ENCODE results near the gene HDAC4. TPM values are rescaled to one million over a fixed set of nuclear protein-coding genes. Genes with fewer than 3 reads are reported as not detected.

HDAC4 gene
- total RNA-seq, 4 donors from 2014 or later: 51.4 to 107 (median 70.8) TPM

DNA sequence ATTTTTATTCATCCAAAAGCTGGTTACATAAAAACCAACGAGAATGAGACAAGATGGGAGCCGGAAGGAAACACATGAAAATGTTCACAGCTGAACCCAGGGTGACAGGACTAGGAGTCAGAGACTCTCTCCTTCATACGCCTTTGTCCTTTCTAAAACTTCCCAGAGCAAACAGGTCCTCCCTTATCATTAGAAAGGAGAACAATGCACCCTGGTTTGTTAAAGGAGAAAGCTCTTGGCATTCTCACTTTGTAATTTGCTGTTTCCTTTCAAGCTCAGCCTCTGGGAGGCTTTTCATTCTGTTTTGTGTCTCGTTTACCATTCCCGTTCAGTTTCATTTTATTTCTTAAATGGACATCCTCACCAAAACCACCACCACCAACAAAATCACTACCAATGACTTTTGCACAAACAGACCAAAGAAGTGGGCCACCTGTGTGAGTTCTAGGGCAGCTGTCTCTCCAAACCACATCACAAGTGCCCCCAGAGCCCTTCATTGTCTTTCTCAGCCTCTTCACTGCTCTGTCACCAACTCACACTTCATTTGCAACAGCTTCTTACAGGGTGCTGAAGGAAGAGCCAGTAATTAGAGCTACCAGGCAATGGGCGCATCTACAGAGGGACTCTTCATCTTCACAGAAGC is 105.3 kb downstream of the HDAC4 start:
- H3K4me1 ChIP-seq: peaks cover 27% of the 10 kb centered on the region
- no peaks in the 10 kb centered on the region for H3K36me3 ChIP-seq
- H3K27ac ChIP-seq: peak overlapping the region; percentile 0
- no peaks in the 10 kb centered on the region for H3K9me3 ChIP-seq
- TF ChIP-seq POLR2AphosphoS5 (IDR thresholded peaks at IDR 0.05) (no peak), CTCF (IDR thresholded peaks at IDR 0.05) (no peak), POLR2A (IDR thresholded peaks at IDR 0.05) (no peak), EP300 (IDR thresholded peaks at IDR 0.05) (no peak)
- H3K27me3 ChIP-seq: no peaks in the 10 kb centered on the region
- no peak overlapping the region for H3K4me3 ChIP-seq
- no peak for DNase-seq (ENCODE audit: low spot score in 2 of 2)
- WGBS: 66% methylated on average over 6 of the region's 6 CpGs

DNA sequence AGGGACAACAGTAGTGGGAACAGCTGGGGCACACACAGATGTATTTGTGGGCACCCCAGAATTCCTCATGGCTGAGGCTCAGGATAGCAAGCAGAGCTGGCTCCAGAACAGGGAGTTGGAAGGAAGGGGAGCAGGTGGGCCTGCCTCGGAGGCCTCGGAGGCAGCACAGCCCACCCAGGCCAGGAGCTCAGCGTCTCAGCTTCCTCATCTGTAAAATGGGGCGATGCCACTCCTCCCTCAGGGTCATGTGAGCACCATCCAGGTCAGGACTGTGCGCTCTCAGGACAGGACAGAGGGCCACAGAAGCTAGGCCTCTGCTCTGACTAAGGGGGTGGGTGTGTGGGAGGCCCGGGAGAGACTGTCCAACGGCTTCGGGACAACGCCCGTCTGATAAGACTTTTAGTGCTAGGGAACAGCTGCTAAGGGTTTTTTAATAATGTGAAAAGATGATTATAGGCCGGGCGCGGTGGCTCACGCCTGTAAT is 106.2 kb downstream of the HDAC4 start:
- no peak overlapping the region for H3K4me3 ChIP-seq
- H3K36me3 ChIP-seq: no peaks in the 10 kb centered on the region
- TF ChIP-seq POLR2AphosphoS5 (IDR thresholded peaks at IDR 0.05) (no peak), CTCF (IDR thresholded peaks at IDR 0.05) (no peak), EP300 (IDR thresholded peaks at IDR 0.05) (no peak), POLR2A (IDR thresholded peaks at IDR 0.05) (no peak)
- H3K27ac ChIP-seq: no peak overlapping the region
- peak; percentile 45 to 57 for DNase-seq (ENCODE audit: low spot score in 2 of 2)
- no peaks in the 10 kb centered on the region for H3K27me3 ChIP-seq
- no peaks in the 10 kb centered on the region for H3K9me3 ChIP-seq
- peaks cover 32% of the 10 kb centered on the region for H3K4me1 ChIP-seq
- 92% methylated on average over 14 of the region's 14 CpGs for WGBS

DNA sequence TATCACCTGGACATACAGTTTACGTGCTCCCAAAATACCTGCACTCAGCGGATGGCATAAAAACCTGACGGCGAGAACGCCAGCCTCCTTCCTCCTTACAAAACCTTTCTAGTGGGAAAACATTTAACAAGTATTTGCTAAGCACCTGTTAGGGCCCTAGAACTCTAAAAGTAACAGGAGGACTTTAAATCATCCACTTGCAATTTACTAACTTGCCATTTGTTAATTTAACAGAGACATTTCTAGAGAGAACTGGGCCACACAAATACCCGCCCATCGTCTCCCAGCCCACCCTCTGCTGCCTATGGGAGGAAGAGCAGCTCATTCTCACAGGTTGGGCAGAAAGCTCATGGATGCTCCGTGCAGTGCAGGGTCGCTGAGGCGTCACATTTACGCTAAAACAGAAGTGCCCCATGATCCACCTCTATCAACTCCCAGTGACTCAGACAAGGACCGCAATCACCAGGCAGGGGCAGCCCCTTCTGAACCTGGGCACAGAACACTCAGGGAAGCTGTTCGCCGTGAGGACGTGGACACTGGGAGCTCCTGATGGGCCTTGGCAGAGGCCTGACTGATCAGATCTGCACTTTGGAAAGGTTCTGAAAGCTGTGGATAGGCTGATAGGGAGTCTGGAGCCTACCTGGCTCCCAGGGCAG is 106.9 kb downstream of the HDAC4 start:
- Histone ChIP-seq H3K4me1 (peaks cover 38% of the 10 kb centered on the region), H3K27ac (no peak overlapping the region), H3K36me3 (no peaks in the 10 kb centered on the region), H3K27me3 (no peaks in the 10 kb centered on the region), H3K4me3 (no peak overlapping the region), H3K9me3 (no peaks in the 10 kb centered on the region)
- no peak for TF ChIP-seq POLR2A (IDR thresholded peaks at IDR 0.05)
- no peak for TF ChIP-seq POLR2AphosphoS5 (IDR thresholded peaks at IDR 0.05)
- no peak for TF ChIP-seq EP300 (IDR thresholded peaks at IDR 0.05)
- no peak for TF ChIP-seq CTCF (IDR thresholded peaks at IDR 0.05)
- WGBS: 95% methylated on average over 15 of the region's 15 CpGs
- DNase-seq (ENCODE audit: low spot score in 2 of 2): peak; percentile 38 to 51

DNA sequence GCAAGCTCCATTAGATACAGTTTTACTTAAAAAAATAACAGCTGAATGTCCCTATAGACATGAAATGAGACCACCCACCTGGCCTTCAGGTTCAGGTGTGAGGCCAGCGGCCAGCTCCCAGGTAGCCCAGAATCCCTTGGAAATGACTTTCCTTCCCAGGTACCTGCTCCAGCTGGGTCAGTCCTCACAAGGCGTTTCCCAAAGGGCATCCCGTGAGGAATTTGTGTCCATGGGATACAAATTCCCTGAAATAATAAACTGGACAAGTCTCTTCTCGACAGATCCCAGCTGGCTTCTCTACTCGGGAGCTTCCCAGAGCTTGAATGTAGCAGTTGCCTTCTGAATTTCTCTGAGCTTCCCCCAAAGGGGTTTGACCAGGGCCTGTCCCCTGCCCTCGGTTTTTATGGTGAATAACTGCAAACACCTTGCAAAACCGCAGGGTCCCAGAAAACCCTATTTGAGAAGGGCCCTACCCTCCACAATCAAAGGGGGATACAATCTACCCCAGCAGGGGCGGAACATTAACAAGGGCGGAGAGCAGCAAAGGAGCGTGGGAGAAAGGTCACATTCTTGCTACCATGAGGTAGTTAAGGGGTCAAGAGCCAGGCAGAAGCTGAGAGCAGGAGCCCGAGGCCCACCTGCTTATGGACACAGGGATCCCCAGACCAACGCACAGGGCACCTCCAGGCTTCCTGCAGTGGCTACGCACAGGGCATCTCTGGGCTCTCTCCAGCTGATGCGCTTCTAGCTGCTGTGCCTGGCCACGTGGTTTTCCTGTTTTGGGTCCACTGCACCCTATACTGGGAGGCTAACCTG is 107.7 kb downstream of the HDAC4 start:
- no peaks in the 10 kb centered on the region for H3K36me3 ChIP-seq
- peak; percentile 30 to 54 for DNase-seq (ENCODE audit: low spot score in 2 of 2)
- peaks cover 41% of the 10 kb centered on the region for H3K4me1 ChIP-seq
- no peaks in the 10 kb centered on the region for H3K9me3 ChIP-seq
- TF ChIP-seq EP300 (IDR thresholded peaks at IDR 0.05) (no peak), CTCF (IDR thresholded peaks at IDR 0.05) (no peak), POLR2AphosphoS5 (IDR thresholded peaks at IDR 0.05) (no peak), POLR2A (IDR thresholded peaks at IDR 0.05) (no peak)
- 89% methylated on average over 14 of the region's 15 CpGs for WGBS
- H3K27ac ChIP-seq: no peak overlapping the region
- H3K27me3 ChIP-seq: no peaks in the 10 kb centered on the region
- H3K4me3 ChIP-seq: no peak overlapping the region

- no peak for TF ChIP-seq CTCF (IDR thresholded peaks at IDR 0.05)
- no peak for TF ChIP-seq POLR2AphosphoS5 (IDR thresholded peaks at IDR 0.05)
- no peak for TF ChIP-seq EP300 (IDR thresholded peaks at IDR 0.05)
- TF ChIP-seq POLR2A (IDR thresholded peaks at IDR 0.05): no peak
- Histone ChIP-seq H3K27me3 (no peaks in the 10 kb centered on the region), H3K4me1 (peaks cover 41% of the 10 kb centered on the region), H3K27ac (no peak overlapping the region), H3K36me3 (no peaks in the 10 kb centered on the region), H3K9me3 (no peaks in the 10 kb centered on the region), H3K4me3 (no peak overlapping the region)
- no peak for DNase-seq (ENCODE audit: low spot score in 2 of 2)
- 90% methylated on average over 5 of the region's 5 CpGs for WGBS
These were observed 108.3 kb downstream of the HDAC4 start for GRCh38 chr2:239292531-239292930.
